Neural cell (in vitro differentiated cells): ENCODE data around the gene TEAD4. TPM values are rescaled to one million over a fixed set of nuclear protein-coding genes. Genes with fewer than 3 reads are reported as not detected.

ENCODE experiments used
- H2AFZ ChIP-seq: fragments of 200-600, 300-800 bp; sonication (generic), shearing (Covaris generic); 2 replicates; pipeline ENCODE4 v1.6.0; 2014; ENCODE audit warnings: low read depth, mild to moderate bottlenecking, antibody characterized with exemption, low read length, moderate library complexity
- H3F3A ChIP-seq: fragments of 200-600 bp; shearing (Covaris generic); 2 replicates; pipeline ENCODE4 v1.6.1; 2016; ENCODE audit warnings: mild to moderate bottlenecking, moderate library complexity, mixed read lengths, antibody characterized with exemption, low read length; ENCODE audit not compliant: insufficient read depth, poor library complexity, severe bottlenecking
- H3K27ac ChIP-seq: fragments of 200-600, 300-800 bp; sonication (generic), shearing (Covaris generic); 2 replicates; pipeline ENCODE4 v1.5.1; 2014; ENCODE audit warnings: mild to moderate bottlenecking, low read length, moderate library complexity
- H3K27me3 ChIP-seq: fragments of 300-800, 200-600 bp; sonication (generic), shearing (Covaris generic); 2 replicates; pipeline ENCODE4 v1.6.0; 2014; ENCODE audit warnings: mild to moderate bottlenecking, low read depth, low read length, moderate library complexity; ENCODE audit not compliant: insufficient read depth
- H3K36me3 ChIP-seq: fragments of 300-800, 200-600 bp; sonication (generic), shearing (Covaris generic); 2 replicates; pipeline ENCODE4 v1.5.1; 2014; ENCODE audit warnings: mild to moderate bottlenecking, antibody characterized with exemption, low read length, moderate library complexity; ENCODE audit not compliant: insufficient read depth
- H3K4me2 ChIP-seq: fragments of 300-800, 200-600 bp; sonication (generic), shearing (Covaris generic); 2 replicates; pipeline ENCODE4 v1.6.0; 2014; ENCODE audit warnings: mild to moderate bottlenecking, low read length
- H3K4me3 ChIP-seq: fragments of 300-800, 200-600 bp; sonication (generic), shearing (Covaris generic); 2 replicates; pipeline ENCODE4 v1.5.1; 2014; ENCODE audit warnings: mild to moderate bottlenecking, low read length, moderate library complexity
- H3K79me2 ChIP-seq: fragments of 200-600 bp; shearing (Covaris generic); replicated peaks from 2 replicates; pipeline ENCODE4 v1.6.0; 2014; ENCODE audit warnings: mild to moderate bottlenecking, low read length, moderate library complexity; ENCODE audit not compliant: insufficient read depth
- H3K9ac ChIP-seq: fragments of 300-800, 200-600 bp; sonication (generic), shearing (Covaris generic); 2 replicates; pipeline ENCODE4 v1.6.1; 2016; ENCODE audit warnings: mild to moderate bottlenecking, low read length, mixed read lengths
- H3K9me2 ChIP-seq: fragments of 200-600 bp; shearing (Covaris generic); 2 replicates; pipeline ENCODE4 v1.6.1; 2016; ENCODE audit warnings: mild to moderate bottlenecking, low read length, mixed read lengths; ENCODE audit not compliant: insufficient read depth
- H3K9me3 ChIP-seq: fragments of 200-600, 300-800 bp; sonication (generic), shearing (Covaris generic); 2 replicates; pipeline ENCODE4 v1.6.1; 2016; ENCODE audit warnings: mild to moderate bottlenecking, mixed run types, low read length, moderate library complexity, mixed read lengths
- H4K20me1 ChIP-seq: fragments of 200-600 bp; shearing (Covaris generic); 2 replicates; pipeline ENCODE4 v1.6.1; 2016; ENCODE audit warnings: mild to moderate bottlenecking, mixed run types; ENCODE audit not compliant: insufficient read depth
- CTCF ChIP-seq: fragments of 450-650 bp; IDR thresholded peaks from 2 replicates; pipeline ENCODE4 v1.5.1; 2014; ENCODE audit warnings: antibody characterized with exemption, mild to moderate bottlenecking, moderate library complexity; ENCODE audit not compliant: poor library complexity, severe bottlenecking
- EP300 ChIP-seq: fragments of 450-650 bp; conservative IDR thresholded peaks from 2 replicates; pipeline ENCODE4 v1.6.1; 2014; ENCODE audit warnings: antibody characterized with exemption, mild to moderate bottlenecking, moderate library complexity; ENCODE audit not compliant: poor library complexity, severe bottlenecking
- EZH2 ChIP-seq: fragments of 200-600, 300-800 bp; shearing (Covaris generic), sonication (generic); IDR thresholded peaks from 2 replicates; pipeline ENCODE4 v1.6.1; 2014; ENCODE audit warnings: antibody characterized with exemption, low read length, borderline replicate concordance, mild to moderate bottlenecking; ENCODE audit not compliant: insufficient read depth, poor library complexity, severe bottlenecking
- MXI1 ChIP-seq: fragments of 450-650 bp; conservative IDR thresholded peaks from 2 replicates; pipeline ENCODE4 v1.6.1; 2014; ENCODE audit warnings: antibody characterized with exemption, mild to moderate bottlenecking; ENCODE audit not compliant: poor library complexity, severe bottlenecking
- POLR2AphosphoS5 ChIP-seq: IDR thresholded peaks from 2 replicates; pipeline ENCODE4 v1.6.1; 2012
- RAD21 ChIP-seq: fragments of 450-650 bp; conservative IDR thresholded peaks from 2 replicates; pipeline ENCODE4 v1.6.1; 2014; ENCODE audit warnings: antibody characterized with exemption, mild to moderate bottlenecking, moderate library complexity
- REST ChIP-seq: IDR thresholded peaks from 2 replicates; pipeline ENCODE4 v1.6.1; 2012; ENCODE audit warnings: borderline replicate concordance
- SMC3 ChIP-seq: fragments of 450-650 bp; conservative IDR thresholded peaks from 2 replicates; pipeline ENCODE4 v1.6.1; 2014; ENCODE audit warnings: antibody characterized with exemption, mild to moderate bottlenecking, moderate library complexity; ENCODE audit not compliant: poor library complexity
- TAF1 ChIP-seq: IDR thresholded peaks from 2 replicates; pipeline ENCODE4 v1.6.1; 2012; ENCODE audit warnings: low read depth
- polyA plus RNA-seq: library from polyadenylated mRNA; depleted of rRNA; stranded (reverse); fragments of >200 nt; gene quantifications from 2 replicates; pipeline ENCODE4 v1.2.3, GENCODE V29; 2014

The TEAD4 gene
- polyA plus RNA-seq, 1 donor from 2014 or later: 1.6 TPM

- H3K9ac ChIP-seq: no peak overlapping the region
- no peaks in the 10 kb centered on the region for H3K27me3 ChIP-seq
- H2AFZ ChIP-seq: no peak overlapping the region
- H3K9me3 ChIP-seq: no peaks in the 10 kb centered on the region
- no peaks in the 10 kb centered on the region for H3F3A ChIP-seq
- H4K20me1 ChIP-seq: no peaks in the 10 kb centered on the region
- H3K4me3 ChIP-seq: no peak overlapping the region
- no peaks in the 10 kb centered on the region for H3K36me3 ChIP-seq
- H3K79me2 ChIP-seq: no peaks in the 10 kb centered on the region
- no peaks in the 10 kb centered on the region for H3K9me2 ChIP-seq
- no peak overlapping the region for H3K27ac ChIP-seq
- H3K4me2 ChIP-seq: no peak overlapping the region
- TF ChIP-seq EZH2 (no peak), MXI1 (no peak), CTCF (no peak), POLR2AphosphoS5 (no peak), SMC3 (no peak), RAD21 (no peak), EP300 (no peak), TAF1 (no peak), REST (no peak)
These were observed 71.7 kb downstream of the TEAD4 start for GRCh38 chr12:3030821-3031429.

- H3K9me2 ChIP-seq: no peaks in the 10 kb centered on the region
- H3K27ac ChIP-seq: no peak overlapping the region
- no peaks in the 10 kb centered on the region for H3F3A ChIP-seq
- no peak overlapping the region for H3K4me3 ChIP-seq
- no peaks in the 10 kb centered on the region for H3K36me3 ChIP-seq
- TF ChIP-seq EP300 (no peak), TAF1 (no peak), POLR2AphosphoS5 (no peak), MXI1 (no peak), CTCF (no peak), EZH2 (no peak)
- no peaks in the 10 kb centered on the region for H3K9me3 ChIP-seq
- no peak overlapping the region for H3K4me2 ChIP-seq
- H4K20me1 ChIP-seq: no peaks in the 10 kb centered on the region
- no peaks in the 10 kb centered on the region for H3K27me3 ChIP-seq
- H2AFZ ChIP-seq: no peak overlapping the region
- H3K9ac ChIP-seq: no peak overlapping the region
- H3K79me2 ChIP-seq: no peaks in the 10 kb centered on the region
These were observed 73.0 kb downstream of the TEAD4 start for GRCh38 chr12:3032161-3032560.
